Measurements from ENCODE around the gene NIT1. TPM values are rescaled to one million over a fixed set of nuclear protein-coding genes. Genes with fewer than 3 reads are reported as not detected.

NIT1 gene
- total and polyA plus RNA-seq, 2 of the 13 experiments (the other 11 are each of a cell fraction or from before 2014, with no cell fraction given): 22.7 to 31.0 TPM

- in situ Hi-C loops (cut with HindIII; ENCODE audit: extremely low pct_ligation_motif_present, low pct_unique_long_range_greater_than_20kb): no loop called here
- Histone ChIP-seq H4K20me1 (ENCODE audit: insufficient read depth, low read length) (no peaks in the 10 kb centered on the region), H3K4me3 (replicated peaks in 1 of 3; ENCODE audit: insufficient read depth in 1 of 3, low read depth in 2 of 3, low read length in 3 of 3) (no peak within 1 kb of the TSS), H3K4me1 (ENCODE audit: insufficient read depth, low read length) (peaks cover 33% of the 10 kb centered on the region), H3K27ac (ENCODE audit: extremely low read length, insufficient read depth, low read length) (no peak within 1 kb of the TSS), H3K4me2 (ENCODE audit: low read depth, low read length) (no peak within 1 kb of the TSS), H3K36me3 (replicated peaks in 1 of 2; ENCODE audit: control insufficient read depth in 1 of 2, insufficient read depth in 2 of 2, low read length in 2 of 2) (no peaks in the 10 kb centered on the region), H3K27me3 (ENCODE audit: control insufficient read depth in 1 of 2, insufficient read depth in 2 of 2, low read length in 2 of 2) (peaks cover 3 to 38% of the 10 kb centered on the region in 2 experiments; a peak in 3 of 5 replicates), H3K79me2 (ENCODE audit: insufficient read depth, low read length) (no peaks in the 10 kb centered on the region), H2AFZ (ENCODE audit: low read length) (no peak within 1 kb of the TSS), H3K9ac (ENCODE audit: insufficient read depth, low read depth, low read length) (no peak within 1 kb of the TSS), H3K9me3 (ENCODE audit: low read length) (no peaks in the 10 kb centered on the region)
- no peak for FAIRE-seq
- 47% methylated on average over 17 of the region's 22 CpGs for WGBS (ENCODE audit: low lambda C conversion rate)
- intact Hi-C loops (cut with micrococcal nuclease; ENCODE audit: unreplicated experiment): no loop called here
- ChIA-PET POLR2A (no interaction called here), CTCF (ENCODE audit: low intra/inter-chr PET ratio, low total read pairs) (no interaction called here)
- ATAC-seq: no peak
- DNase-seq (ENCODE audit: low spot score): no peak
- no TSS peak for BruUV-seq (replicated peaks)
- TF ChIP-seq MTA3 (CRISPR knock-in tag; IDR thresholded peaks at IDR 0.05): no peak
- no peak for TF ChIP-seq ZNF18 (CRISPR knock-in tag; IDR thresholded peaks at IDR 0.05; ENCODE audit: insufficient replicate concordance)
- TF ChIP-seq SP2 (CRISPR knock-in tag; IDR thresholded peaks at IDR 0.05): no peak
- TF ChIP-seq ZNF317 (CRISPR knock-in tag; IDR thresholded peaks at IDR 0.05): no peak
- TF ChIP-seq ZNF276 (CRISPR knock-in tag; IDR thresholded peaks at IDR 0.05; ENCODE audit: low read depth): no peak
- TF ChIP-seq ZNF318 (CRISPR knock-in tag; IDR thresholded peaks at IDR 0.05): no peak
- TF ChIP-seq SRSF9 (IDR thresholded peaks at IDR 0.05; ENCODE audit: borderline replicate concordance, insufficient read depth, low read depth, low read length, poor library complexity, severe bottlenecking): no peak
- no peak for TF ChIP-seq SPEN (CRISPR knock-in tag; IDR thresholded peaks at IDR 0.05; ENCODE audit: low read depth)
- no peak for TF ChIP-seq ZNF264 (CRISPR knock-in tag; IDR thresholded peaks at IDR 0.05)
- TF ChIP-seq MTA1 (CRISPR knock-in tag; IDR thresholded peaks at IDR 0.05; ENCODE audit: borderline replicate concordance): no peak
- no peak for TF ChIP-seq TSC22D2 (CRISPR knock-in tag; IDR thresholded peaks at IDR 0.05; ENCODE audit: borderline replicate concordance)
Measured at GRCh38 chr1:161089251-161089924, 28.5 kb upstream of the NIT1 start, which contains the start of gene NECTIN4. NECTIN4 (minus strand) TSS chr1:161089558; CDS start chr1:161089296, 262 bp downstream.
